Measurements from ENCODE around the gene ETDB. TPM values are rescaled to one million over a fixed set of nuclear protein-coding genes. Genes with fewer than 3 reads are reported as not detected.
"Not testable (repeated sequence)": the region's sequence is repeated elsewhere in the genome, so short reads cannot be mapped to it uniquely, and the experiment has no call there.

The ETDB gene
- total RNA-seq, 2 experiments from 2014 or later, result not detected

DNA sequence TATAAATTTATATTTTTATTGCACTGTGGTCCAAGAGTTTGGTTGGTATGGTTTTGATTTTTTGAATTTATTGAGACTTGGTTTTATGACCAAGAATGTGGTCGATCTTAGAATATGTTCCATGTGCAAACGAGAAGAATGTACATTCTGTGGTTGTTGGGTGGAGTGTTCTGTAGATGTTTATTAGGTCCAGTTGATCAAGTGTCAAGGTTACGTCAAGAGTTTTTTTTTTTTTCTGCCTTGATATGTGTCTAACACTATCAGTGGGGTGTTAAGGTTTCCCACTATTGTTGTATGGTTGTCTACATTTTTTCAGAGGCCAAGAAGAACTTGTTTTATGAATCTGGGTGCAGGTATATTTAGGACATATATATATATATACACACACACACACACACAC is 10.8 kb downstream of the ETDB start:
- no peaks in the 10 kb centered on the region for H3K4me1 ChIP-seq (ENCODE audit: insufficient read depth, low read length, poor library complexity, severe bottlenecking)
- intact Hi-C loops (cut with micrococcal nuclease; ENCODE audit: unreplicated experiment), result no loop called here
- no peaks in the 10 kb centered on the region for H4K20me1 ChIP-seq (ENCODE audit: insufficient read depth, low read length)
- CTCF ChIA-PET (ENCODE audit: unreplicated experiment), result no interaction called here
- POLR2A ChIA-PET, result no interaction called here
- H3K9me3 ChIP-seq (ENCODE audit: low read length), result no peaks in the 10 kb centered on the region
- no peak overlapping the region for H2AFZ ChIP-seq (ENCODE audit: low read length)
- H3K36me3 ChIP-seq (ENCODE audit: insufficient read depth, low read length), result no peaks in the 10 kb centered on the region
- H3K4me3 ChIP-seq (ENCODE audit: low read depth, low read length, poor library complexity, severe bottlenecking), result no peak overlapping the region
- H3K27ac ChIP-seq (ENCODE audit: low read depth, low read length, poor library complexity, severe bottlenecking), result no peak overlapping the region
- DNase-seq (ENCODE audit: low spot score), result no peak
- no peaks in the 10 kb centered on the region for H3K9me2 ChIP-seq (ENCODE audit: insufficient read depth, low read length)
- no peaks in the 10 kb centered on the region for H3K79me2 ChIP-seq (ENCODE audit: insufficient read depth, low read depth, low read length)
- no peak overlapping the region for H3K4me2 ChIP-seq (ENCODE audit: low read length)
- TF ChIP-seq EZH2phosphoT487 (IDR thresholded peaks at IDR 0.05; ENCODE audit: borderline replicate concordance, low read depth, low read length), result no peak
- TF ChIP-seq, protein P1, sequence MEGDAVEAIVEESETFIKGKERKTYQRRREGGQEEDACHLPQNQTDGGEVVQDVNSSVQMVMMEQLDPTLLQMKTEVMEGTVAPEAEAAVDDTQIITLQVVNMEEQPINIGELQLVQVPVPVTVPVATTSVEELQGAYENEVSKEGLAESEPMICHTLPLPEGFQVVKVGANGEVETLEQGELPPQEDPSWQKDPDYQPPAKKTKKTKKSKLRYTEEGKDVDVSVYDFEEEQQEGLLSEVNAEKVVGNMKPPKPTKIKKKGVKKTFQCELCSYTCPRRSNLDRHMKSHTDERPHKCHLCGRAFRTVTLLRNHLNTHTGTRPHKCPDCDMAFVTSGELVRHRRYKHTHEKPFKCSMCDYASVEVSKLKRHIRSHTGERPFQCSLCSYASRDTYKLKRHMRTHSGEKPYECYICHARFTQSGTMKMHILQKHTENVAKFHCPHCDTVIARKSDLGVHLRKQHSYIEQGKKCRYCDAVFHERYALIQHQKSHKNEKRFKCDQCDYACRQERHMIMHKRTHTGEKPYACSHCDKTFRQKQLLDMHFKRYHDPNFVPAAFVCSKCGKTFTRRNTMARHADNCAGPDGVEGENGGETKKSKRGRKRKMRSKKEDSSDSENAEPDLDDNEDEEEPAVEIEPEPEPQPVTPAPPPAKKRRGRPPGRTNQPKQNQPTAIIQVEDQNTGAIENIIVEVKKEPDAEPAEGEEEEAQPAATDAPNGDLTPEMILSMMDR (conservative IDR thresholded peaks at IDR 0.05; ENCODE audit: low read length), result no peak
- no TSS peak for BruUV-seq (replicated peaks)

DNA sequence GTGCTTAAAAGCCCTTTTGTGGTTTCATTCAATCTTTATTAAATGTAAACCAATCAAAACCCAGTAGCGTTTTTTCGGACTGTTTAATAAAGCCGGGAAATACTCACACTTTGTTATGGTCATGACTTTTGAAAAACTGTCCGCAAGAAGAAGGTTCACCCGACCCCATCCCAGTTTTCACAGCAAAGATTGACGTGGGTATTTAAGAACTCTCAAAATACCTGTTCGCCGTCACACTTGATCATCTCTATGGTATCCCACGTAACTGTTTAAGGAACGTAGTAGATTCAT is 20.9 kb downstream of the ETDB start:
- no peak overlapping the region for H3K27ac ChIP-seq (ENCODE audit: low read depth, low read length, poor library complexity, severe bottlenecking)
- no peaks in the 10 kb centered on the region for H3K36me3 ChIP-seq (ENCODE audit: insufficient read depth, low read length)
- no peaks in the 10 kb centered on the region for H3K9me2 ChIP-seq (ENCODE audit: insufficient read depth, low read length)
- no peak overlapping the region for H2AFZ ChIP-seq (ENCODE audit: low read length)
- no peak overlapping the region for H3K4me3 ChIP-seq (ENCODE audit: low read depth, low read length, poor library complexity, severe bottlenecking)
- H3K4me1 ChIP-seq (ENCODE audit: insufficient read depth, low read length, poor library complexity, severe bottlenecking), result no peaks in the 10 kb centered on the region
- intact Hi-C loops (cut with micrococcal nuclease; ENCODE audit: unreplicated experiment), result no loop called here
- no peaks in the 10 kb centered on the region for H3K9me3 ChIP-seq (ENCODE audit: low read length)
- POLR2A ChIA-PET, result no interaction called here
- DNase-seq (ENCODE audit: low spot score), result no peak
- CTCF ChIA-PET (ENCODE audit: unreplicated experiment), result no interaction called here
- TF ChIP-seq, protein P1 (conservative IDR thresholded peaks at IDR 0.05; ENCODE audit: low read length), result no peak
- TF ChIP-seq EZH2phosphoT487 (IDR thresholded peaks at IDR 0.05; ENCODE audit: borderline replicate concordance, low read depth, low read length), result no peak
- H4K20me1 ChIP-seq (ENCODE audit: insufficient read depth, low read length), result no peaks in the 10 kb centered on the region
- H3K4me2 ChIP-seq (ENCODE audit: low read length), result no peak overlapping the region
- no TSS peak for BruUV-seq (replicated peaks)
- H3K79me2 ChIP-seq (ENCODE audit: insufficient read depth, low read depth, low read length), result no peaks in the 10 kb centered on the region

DNA sequence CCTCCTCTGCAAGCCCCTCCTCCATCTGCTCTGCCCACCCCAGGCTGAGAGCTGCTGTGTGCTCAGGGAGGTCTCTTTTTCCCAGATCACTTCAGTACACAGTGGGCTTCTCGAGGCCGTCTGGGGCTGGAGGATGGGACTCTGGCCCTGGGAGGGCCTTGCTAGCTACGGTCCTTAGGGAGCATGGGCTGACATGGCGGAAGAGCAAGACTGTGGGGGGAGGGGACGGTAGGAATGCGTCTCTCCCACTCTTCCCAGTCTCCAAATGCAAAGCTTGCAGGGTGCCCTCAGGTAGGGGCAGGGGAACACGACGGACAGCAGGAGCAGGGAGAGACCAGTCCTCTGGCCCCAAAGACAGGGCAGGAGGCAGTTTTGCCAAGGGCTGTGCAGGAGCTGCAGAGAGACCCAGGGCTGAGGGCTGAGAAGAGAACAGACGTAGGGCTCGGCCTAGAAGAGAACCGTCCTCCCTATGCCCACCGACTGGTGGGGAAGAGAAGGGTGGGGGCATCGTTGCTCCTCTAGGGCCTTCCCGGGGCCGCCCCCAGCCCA is 23.1 kb downstream of the ETDB start:
- H3K4me3 ChIP-seq (ENCODE audit: low read depth, low read length, poor library complexity, severe bottlenecking); DNase-seq (ENCODE audit: low spot score); POLR2A ChIA-PET; H3K36me3 ChIP-seq (ENCODE audit: insufficient read depth, low read length); H3K9me3 ChIP-seq (ENCODE audit: low read length); H4K20me1 ChIP-seq (ENCODE audit: insufficient read depth, low read length); H3K27ac ChIP-seq (ENCODE audit: low read depth, low read length, poor library complexity, severe bottlenecking); BruUV-seq (replicated peaks); CTCF ChIA-PET (ENCODE audit: unreplicated experiment); H3K4me1 ChIP-seq (ENCODE audit: insufficient read depth, low read length, poor library complexity, severe bottlenecking); intact Hi-C loops (cut with micrococcal nuclease; ENCODE audit: unreplicated experiment); H2AFZ ChIP-seq (ENCODE audit: low read length); H3K4me2 ChIP-seq (ENCODE audit: low read length); H3K79me2 ChIP-seq (ENCODE audit: insufficient read depth, low read depth, low read length); H3K9me2 ChIP-seq (ENCODE audit: insufficient read depth, low read length): not testable (repeated sequence)

Measured in OCI-LY7 (cell line).